HCT116 (cell line): ENCODE measurements around the gene PACS2. TPM values are rescaled to one million over a fixed set of nuclear protein-coding genes. Genes with fewer than 3 reads are reported as not detected.

ENCODE experiments used
- ATAC-seq: fragments of 200-7000 bp; cut with Tn5 transposase; 2 replicates; pipeline ENCODE4 v1.9.1; 2020; ENCODE audit warnings: mild to moderate bottlenecking, moderate library complexity
- BruUV-seq: library from RNA; stranded (reverse); fragments of 400-500 nt; replicated peaks from 2 replicates; lab custom pipeline; 2021; lab: Mats Ljungman, UMichigan
- CTCF ChIA-PET: fragments of 300-600 bp; sonication (Branson Sonifier 250); formaldehyde crosslinking; loops from one replicate; lab custom pipeline; 2021; ENCODE audit warnings: antibody characterized with exemption; lab: Charles Lee
- POLR2A ChIA-PET: fragments of 300-600, 350-600 bp; sonication (Branson Sonifier 250); formaldehyde crosslinking; loops from one replicate; lab custom pipeline; 2021; ENCODE audit warnings: antibody characterized with exemption; lab: Charles Lee
- RAD21 ChIA-PET, 2 experiments: fragments of 300-600 bp; sonication (Branson Sonifier 250); formaldehyde crosslinking; loops; one replicate each; lab custom pipeline; 2023; ENCODE audit warnings: low total read pairs in 2 of 2; ENCODE audit not compliant: uncharacterized antibody in 2 of 2, unreplicated experiment in 2 of 2, low non-redundant PET in 1 of 2; lab: Charles Lee
- DNase-seq: peaks from one replicate; pipeline ENCODE4 v3.0.0-alpha.2; 2010; ENCODE audit warnings: low read depth, low spot score
- H2AFZ ChIP-seq: fragments of 200-600 bp; shearing (Covaris generic), sonication (generic); 2 replicates; pipeline ENCODE4 v1.6.1; 2017; ENCODE audit warnings: low read depth, mixed run types, mixed read lengths, antibody characterized with exemption, low read length; ENCODE audit not compliant: poor library complexity, severe bottlenecking
- H3K27ac ChIP-seq: 2 replicates; pipeline ENCODE4 v1.5.1; 2012; ENCODE audit warnings: low read depth, low read length
- H3K27me3 ChIP-seq: fragments of 200-600 bp; sonication (generic); 2 replicates; pipeline ENCODE4 v1.6.1; 2016; ENCODE audit warnings: mixed run types, low read length, mixed read lengths; ENCODE audit not compliant: insufficient read depth
- H3K36me3 ChIP-seq, 2 experiments: fragments of 200-500 bp in 1 of 2; fragments of 200-600 bp in 1 of 2; sonication (Bioruptor generic) in 1 of 2; sonication (generic) in 1 of 2; 2 replicates each; pipeline versions ENCODE4 v1.5.1 to v1.6.1; 2014 to 2016; ENCODE audit warnings: low read length in 2 of 2, inconsistent platforms in 1 of 2, mixed read lengths in 1 of 2, mixed run types in 1 of 2; ENCODE audit not compliant: insufficient read depth in 2 of 2, control insufficient read depth in 1 of 2
- H3K4me1 ChIP-seq, 2 experiments: fragments of 200-600 bp in 1 of 2; sonication (generic) in 1 of 2; 2 replicates each; pipeline versions ENCODE4 v1.5.1 to v1.6.1; 2012 to 2017; ENCODE audit warnings: low read length in 2 of 2, inconsistent platforms in 1 of 2, mild to moderate bottlenecking in 1 of 2, mixed read lengths in 1 of 2, mixed run types in 1 of 2, moderate library complexity in 1 of 2; ENCODE audit not compliant: insufficient read depth in 2 of 2, control insufficient read depth in 1 of 2
- H3K4me2 ChIP-seq: fragments of 200-600 bp; sonication (generic); 2 replicates; pipeline ENCODE4 v1.6.1; 2017; ENCODE audit warnings: mixed run types, low read length, mixed read lengths
- H3K4me3 ChIP-seq, 2 experiments: fragments of 200-600 bp in 1 of 2; sonication (generic) in 1 of 2; replicated peaks in 1 of 2; 2 replicates each; pipeline ENCODE4 v1.5.1; 2011 to 2016; ENCODE audit warnings: low read length in 2 of 2, control low read depth in 1 of 2, low read depth in 1 of 2, mild to moderate bottlenecking in 1 of 2, mixed read lengths in 1 of 2, mixed run types in 1 of 2
- H3K79me2 ChIP-seq: fragments of 200-600 bp; sonication (generic); 2 replicates; pipeline ENCODE4 v1.6.1; 2017; ENCODE audit warnings: mild to moderate bottlenecking, mixed run types, low read length, moderate library complexity, mixed read lengths; ENCODE audit not compliant: insufficient read depth
- H3K9ac ChIP-seq: fragments of 200-600 bp; sonication (generic); 2 replicates; pipeline ENCODE4 v1.6.1; 2016; ENCODE audit warnings: low read length, mixed read lengths
- H3K9me2 ChIP-seq: fragments of 200-600 bp; sonication (generic), shearing (Covaris generic); 2 replicates; pipeline ENCODE4 v1.6.1; 2017; ENCODE audit warnings: mixed run types, mild to moderate bottlenecking, moderate library complexity; ENCODE audit not compliant: insufficient read depth
- H3K9me3 ChIP-seq, 2 experiments: fragments of 200-500 bp in 1 of 2; fragments of 200-600 bp in 1 of 2; sonication (Bioruptor generic) in 1 of 2; sonication (generic) in 1 of 2; 2 replicates each; pipeline ENCODE4 v1.6.1; 2014 to 2017; ENCODE audit warnings: low read length in 2 of 2, mixed read lengths in 2 of 2, inconsistent platforms in 1 of 2, low read depth in 1 of 2, mild to moderate bottlenecking in 1 of 2, mixed run types in 1 of 2, moderate library complexity in 1 of 2; ENCODE audit not compliant: control insufficient read depth in 1 of 2, insufficient read depth in 1 of 2
- H4K20me1 ChIP-seq: fragments of 200-600 bp; sonication (generic), shearing (Covaris generic); 2 replicates; pipeline ENCODE4 v1.6.1; 2017; ENCODE audit warnings: mixed run types, mild to moderate bottlenecking, moderate library complexity; ENCODE audit not compliant: insufficient read depth
- CBX3 ChIP-seq: IDR thresholded peaks from 2 replicates; pipeline ENCODE4 v1.6.1; 2012; ENCODE audit warnings: low read depth
- EGR1 ChIP-seq: IDR thresholded peaks from 2 replicates; pipeline ENCODE4 v1.6.1; 2012; ENCODE audit warnings: low read depth
- EZH2 ChIP-seq: fragments of 200-600 bp; sonication (generic); IDR thresholded peaks from 2 replicates; pipeline ENCODE4 v1.6.1; 2017; ENCODE audit warnings: antibody characterized with exemption, mixed run types
- FOSL1 ChIP-seq: IDR thresholded peaks from 2 replicates; pipeline ENCODE4 v1.6.1; 2012; ENCODE audit warnings: low read depth
- JUND ChIP-seq: IDR thresholded peaks from 2 replicates; pipeline ENCODE4 v1.6.1; 2012
- POLR2A ChIP-seq: IDR thresholded peaks from 2 replicates; pipeline ENCODE4 v1.7.0; 2011; ENCODE audit warnings: borderline replicate concordance; ENCODE audit not compliant: insufficient read depth, insufficient read length; ENCODE audit errors: extremely low read depth
- POLR2AphosphoS5 ChIP-seq: IDR thresholded peaks from 2 replicates; pipeline ENCODE4 v1.6.1; 2011; ENCODE audit warnings: mild to moderate bottlenecking, low read depth, low read length, moderate library complexity
- RAD21 ChIP-seq: IDR thresholded peaks from 2 replicates; pipeline ENCODE4 v1.6.1; 2012; ENCODE audit warnings: low read depth, mild to moderate bottlenecking
- SIN3A ChIP-seq: IDR thresholded peaks from 2 replicates; pipeline ENCODE4 v1.6.1; 2012; ENCODE audit warnings: low read depth
- SP1 ChIP-seq: IDR thresholded peaks from 2 replicates; pipeline ENCODE4 v1.6.1; 2012; ENCODE audit warnings: low read depth
- SRF ChIP-seq: IDR thresholded peaks from 2 replicates; pipeline ENCODE4 v1.6.1; 2012; ENCODE audit warnings: low read depth
- TCF7L2 ChIP-seq: IDR thresholded peaks from 2 replicates; pipeline ENCODE4 v1.7.0; 2011; ENCODE audit warnings: borderline replicate concordance, inconsistent platforms; ENCODE audit not compliant: insufficient read depth, insufficient read length; ENCODE audit errors: extremely low read depth
- ZFX ChIP-seq: fragments of 450-650 bp; IDR thresholded peaks from 2 replicates; pipeline ENCODE4 v1.6.1; 2017
- intact Hi-C: fragments of 100-400 bp; cut with micrococcal nuclease; formaldehyde crosslinking; loops from 2 replicates; pipeline ENCODE4 v1.10.0; 2022
- total RNA-seq: library from RNA; stranded (reverse); gene quantifications from one replicate; pipeline ENCODE4 v1.2.1, GENCODE V29; 2021; ENCODE audit not compliant: unreplicated experiment
- TF ChIP-seq, protein P1 (sequence below): IDR thresholded peaks from 2 replicates; pipeline ENCODE4 v1.6.1; 2012
- TF ChIP-seq, protein P2 (sequence below): IDR thresholded peaks from 2 replicates; pipeline ENCODE4 v1.6.1; 2012; ENCODE audit warnings: low read depth
- TF ChIP-seq, protein P3 (sequence below): IDR thresholded peaks from 2 replicates; pipeline ENCODE4 v1.6.1; 2012
- TF ChIP-seq, protein P4 (sequence below): IDR thresholded peaks from 2 replicates; pipeline ENCODE4 v1.6.1; 2011; ENCODE audit warnings: mild to moderate bottlenecking, low read length, moderate library complexity; ENCODE audit not compliant: insufficient replicate concordance; ENCODE audit errors: extremely low read depth

The PACS2 gene
- total RNA-seq, 1 experiment from 2014 or later, result 75.5 TPM

DNA sequence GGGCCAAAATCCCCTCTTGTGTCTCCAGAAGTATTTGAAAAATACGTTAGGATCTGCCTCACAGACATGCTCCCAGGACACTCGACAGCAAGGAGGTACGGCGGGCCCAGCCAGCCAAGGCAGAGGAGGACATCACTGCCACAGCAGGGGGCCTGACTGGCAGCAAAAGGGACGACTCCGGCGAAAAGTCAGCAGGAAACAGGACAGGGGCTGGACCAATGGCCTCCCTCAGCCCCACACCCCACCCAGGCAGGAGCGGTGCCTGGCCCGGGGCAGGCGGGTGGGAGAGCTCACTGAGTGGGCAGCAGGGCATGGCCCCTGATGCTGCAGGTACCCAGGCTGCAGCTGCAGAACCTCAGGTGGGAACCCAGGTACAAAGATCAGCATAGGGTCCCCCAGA, 31.5 kb upstream of the PACS2 start (continued):
- TF ChIP-seq, protein P1, sequence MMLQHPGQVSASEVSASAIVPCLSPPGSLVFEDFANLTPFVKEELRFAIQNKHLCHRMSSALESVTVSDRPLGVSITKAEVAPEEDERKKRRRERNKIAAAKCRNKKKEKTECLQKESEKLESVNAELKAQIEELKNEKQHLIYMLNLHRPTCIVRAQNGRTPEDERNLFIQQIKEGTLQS, result no peak
- TF ChIP-seq EZH2, result no peak
- no peak for TF ChIP-seq CBX3
- TF ChIP-seq, protein P2, sequence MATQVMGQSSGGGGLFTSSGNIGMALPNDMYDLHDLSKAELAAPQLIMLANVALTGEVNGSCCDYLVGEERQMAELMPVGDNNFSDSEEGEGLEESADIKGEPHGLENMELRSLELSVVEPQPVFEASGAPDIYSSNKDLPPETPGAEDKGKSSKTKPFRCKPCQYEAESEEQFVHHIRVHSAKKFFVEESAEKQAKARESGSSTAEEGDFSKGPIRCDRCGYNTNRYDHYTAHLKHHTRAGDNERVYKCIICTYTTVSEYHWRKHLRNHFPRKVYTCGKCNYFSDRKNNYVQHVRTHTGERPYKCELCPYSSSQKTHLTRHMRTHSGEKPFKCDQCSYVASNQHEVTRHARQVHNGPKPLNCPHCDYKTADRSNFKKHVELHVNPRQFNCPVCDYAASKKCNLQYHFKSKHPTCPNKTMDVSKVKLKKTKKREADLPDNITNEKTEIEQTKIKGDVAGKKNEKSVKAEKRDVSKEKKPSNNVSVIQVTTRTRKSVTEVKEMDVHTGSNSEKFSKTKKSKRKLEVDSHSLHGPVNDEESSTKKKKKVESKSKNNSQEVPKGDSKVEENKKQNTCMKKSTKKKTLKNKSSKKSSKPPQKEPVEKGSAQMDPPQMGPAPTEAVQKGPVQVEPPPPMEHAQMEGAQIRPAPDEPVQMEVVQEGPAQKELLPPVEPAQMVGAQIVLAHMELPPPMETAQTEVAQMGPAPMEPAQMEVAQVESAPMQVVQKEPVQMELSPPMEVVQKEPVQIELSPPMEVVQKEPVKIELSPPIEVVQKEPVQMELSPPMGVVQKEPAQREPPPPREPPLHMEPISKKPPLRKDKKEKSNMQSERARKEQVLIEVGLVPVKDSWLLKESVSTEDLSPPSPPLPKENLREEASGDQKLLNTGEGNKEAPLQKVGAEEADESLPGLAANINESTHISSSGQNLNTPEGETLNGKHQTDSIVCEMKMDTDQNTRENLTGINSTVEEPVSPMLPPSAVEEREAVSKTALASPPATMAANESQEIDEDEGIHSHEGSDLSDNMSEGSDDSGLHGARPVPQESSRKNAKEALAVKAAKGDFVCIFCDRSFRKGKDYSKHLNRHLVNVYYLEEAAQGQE, result no peak
- TF ChIP-seq, all 23 proteins: peak for 0

DNA sequence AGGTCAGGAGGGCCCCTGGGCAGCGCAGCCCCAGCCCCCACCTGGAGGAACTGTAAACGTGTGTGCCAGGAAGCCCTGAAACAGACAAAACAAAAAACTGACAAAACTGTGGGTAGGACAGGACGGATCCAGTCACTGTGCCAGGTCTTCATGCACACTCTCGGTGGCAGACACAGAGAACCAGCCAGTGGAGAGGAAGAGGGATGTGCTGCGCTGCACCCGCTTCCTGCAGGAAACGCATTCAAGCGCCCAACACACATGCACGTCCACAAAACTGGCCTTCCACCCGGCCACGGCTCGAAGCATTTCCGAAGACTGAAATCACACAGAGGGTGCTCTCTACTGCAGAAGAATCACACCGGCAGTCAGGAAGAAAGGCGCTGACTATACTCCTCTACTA, 30.6 kb upstream of the PACS2 start:
- ChIA-PET POLR2A (no interaction called here), CTCF (no interaction called here), RAD21 (no interaction called here)
- intact Hi-C loops, result no loop called here
- Histone ChIP-seq H3K79me2 (peaks cover 58% of the 10 kb centered on the region), H3K27me3 (no peaks in the 10 kb centered on the region), H3K4me1 (no peaks in the 10 kb centered on the region), H3K4me3 (no peak overlapping the region), H3K9me3 (no peaks in the 10 kb centered on the region), H3K27ac (no peak overlapping the region), H3K36me3 (peaks cover 0 to 3% of the 10 kb centered on the region in 2 experiments; a peak in 1 of 4 replicates), H3K4me2 (no peak overlapping the region), H4K20me1 (no peaks in the 10 kb centered on the region), H3K9ac (no peak overlapping the region), H2AFZ (no peak overlapping the region), H3K9me2 (no peaks in the 10 kb centered on the region)
- BruUV-seq, result no TSS peak
- ATAC-seq (no peak), DNase-seq (no peak)
- TF ChIP-seq FOSL1, result no peak
- TF ChIP-seq, protein P3, sequence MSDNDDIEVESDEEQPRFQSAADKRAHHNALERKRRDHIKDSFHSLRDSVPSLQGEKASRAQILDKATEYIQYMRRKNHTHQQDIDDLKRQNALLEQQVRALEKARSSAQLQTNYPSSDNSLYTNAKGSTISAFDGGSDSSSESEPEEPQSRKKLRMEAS, result no peak
- TF ChIP-seq EZH2, result no peak
- TF ChIP-seq SRF, result no peak
- no peak for TF ChIP-seq SP1
- TF ChIP-seq, protein P4, sequence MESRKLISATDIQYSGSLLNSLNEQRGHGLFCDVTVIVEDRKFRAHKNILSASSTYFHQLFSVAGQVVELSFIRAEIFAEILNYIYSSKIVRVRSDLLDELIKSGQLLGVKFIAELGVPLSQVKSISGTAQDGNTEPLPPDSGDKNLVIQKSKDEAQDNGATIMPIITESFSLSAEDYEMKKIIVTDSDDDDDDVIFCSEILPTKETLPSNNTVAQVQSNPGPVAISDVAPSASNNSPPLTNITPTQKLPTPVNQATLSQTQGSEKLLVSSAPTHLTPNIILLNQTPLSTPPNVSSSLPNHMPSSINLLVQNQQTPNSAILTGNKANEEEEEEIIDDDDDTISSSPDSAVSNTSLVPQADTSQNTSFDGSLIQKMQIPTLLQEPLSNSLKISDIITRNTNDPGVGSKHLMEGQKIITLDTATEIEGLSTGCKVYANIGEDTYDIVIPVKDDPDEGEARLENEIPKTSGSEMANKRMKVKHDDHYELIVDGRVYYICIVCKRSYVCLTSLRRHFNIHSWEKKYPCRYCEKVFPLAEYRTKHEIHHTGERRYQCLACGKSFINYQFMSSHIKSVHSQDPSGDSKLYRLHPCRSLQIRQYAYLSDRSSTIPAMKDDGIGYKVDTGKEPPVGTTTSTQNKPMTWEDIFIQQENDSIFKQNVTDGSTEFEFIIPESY, result no peak
- no peak for TF ChIP-seq TCF7L2
- no peak for TF ChIP-seq EGR1
- no peak for TF ChIP-seq ZFX
- no peak for TF ChIP-seq POLR2AphosphoS5
- TF ChIP-seq, protein P1, result no peak
- no peak for TF ChIP-seq POLR2A
- TF ChIP-seq CBX3, result no peak
- TF ChIP-seq SIN3A, result no peak
- no peak for TF ChIP-seq RAD21
- no peak for TF ChIP-seq JUND
